Epithelial cell of esophagus (primary cell): ENCODE data around the gene SRSF2.

Experiments
- DNase-seq: peaks from one replicate; pipeline ENCODE4 v3.0.0; 2010; ENCODE audit warnings: low read depth
- H3K4me3 ChIP-seq: 2 replicates; pipeline ENCODE4 v1.5.1; 2011; ENCODE audit warnings: mild to moderate bottlenecking, low read length, control low read depth
- TF ChIP-seq, protein P1 (sequence below): IDR thresholded peaks from 2 replicates; pipeline ENCODE4 v1.5.1; 2011; ENCODE audit warnings: low read depth, mild to moderate bottlenecking, low read length, control low read depth, inconsistent platforms; ENCODE audit not compliant: insufficient read depth; ENCODE audit errors: missing control alignments

The SRSF2 gene

GRCh38 chr17:76686538-76687297, 50.4 kb downstream of the SRSF2 start:
- TF ChIP-seq, protein P1, sequence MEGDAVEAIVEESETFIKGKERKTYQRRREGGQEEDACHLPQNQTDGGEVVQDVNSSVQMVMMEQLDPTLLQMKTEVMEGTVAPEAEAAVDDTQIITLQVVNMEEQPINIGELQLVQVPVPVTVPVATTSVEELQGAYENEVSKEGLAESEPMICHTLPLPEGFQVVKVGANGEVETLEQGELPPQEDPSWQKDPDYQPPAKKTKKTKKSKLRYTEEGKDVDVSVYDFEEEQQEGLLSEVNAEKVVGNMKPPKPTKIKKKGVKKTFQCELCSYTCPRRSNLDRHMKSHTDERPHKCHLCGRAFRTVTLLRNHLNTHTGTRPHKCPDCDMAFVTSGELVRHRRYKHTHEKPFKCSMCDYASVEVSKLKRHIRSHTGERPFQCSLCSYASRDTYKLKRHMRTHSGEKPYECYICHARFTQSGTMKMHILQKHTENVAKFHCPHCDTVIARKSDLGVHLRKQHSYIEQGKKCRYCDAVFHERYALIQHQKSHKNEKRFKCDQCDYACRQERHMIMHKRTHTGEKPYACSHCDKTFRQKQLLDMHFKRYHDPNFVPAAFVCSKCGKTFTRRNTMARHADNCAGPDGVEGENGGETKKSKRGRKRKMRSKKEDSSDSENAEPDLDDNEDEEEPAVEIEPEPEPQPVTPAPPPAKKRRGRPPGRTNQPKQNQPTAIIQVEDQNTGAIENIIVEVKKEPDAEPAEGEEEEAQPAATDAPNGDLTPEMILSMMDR: no peak
- no peak for DNase-seq
- H3K4me3 ChIP-seq: no peak overlapping the region

- DNase-seq: no peak
- TF ChIP-seq, protein P1: no peak
- H3K4me3 ChIP-seq: no peak overlapping the region
These were observed 51.3 kb downstream of the SRSF2 start for GRCh38 chr17:76685846-76686245.

DNA sequence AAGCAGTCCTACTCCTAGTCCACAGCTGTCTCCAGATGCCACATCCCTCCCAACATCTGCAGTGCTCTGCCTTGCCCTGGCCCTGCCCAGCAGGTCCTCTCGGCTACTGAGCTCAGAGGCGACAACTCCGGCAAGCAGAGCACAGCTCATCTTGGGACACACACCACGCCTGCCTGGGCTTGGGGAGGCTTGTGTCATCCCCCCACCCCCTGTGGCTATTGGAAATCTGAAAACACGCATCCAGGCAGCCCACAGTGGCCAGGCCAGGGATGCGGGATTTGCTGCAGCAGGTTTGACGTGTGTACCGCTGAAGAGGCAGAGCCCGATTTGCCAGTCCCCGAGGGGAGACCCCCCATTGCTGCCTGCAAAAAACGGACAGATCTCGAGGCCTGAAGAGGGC, 51.8 kb downstream of the SRSF2 start:
- DNase-seq: no peak
- H3K4me3 ChIP-seq: no peak overlapping the region
- TF ChIP-seq, protein P1: no peak

DNA sequence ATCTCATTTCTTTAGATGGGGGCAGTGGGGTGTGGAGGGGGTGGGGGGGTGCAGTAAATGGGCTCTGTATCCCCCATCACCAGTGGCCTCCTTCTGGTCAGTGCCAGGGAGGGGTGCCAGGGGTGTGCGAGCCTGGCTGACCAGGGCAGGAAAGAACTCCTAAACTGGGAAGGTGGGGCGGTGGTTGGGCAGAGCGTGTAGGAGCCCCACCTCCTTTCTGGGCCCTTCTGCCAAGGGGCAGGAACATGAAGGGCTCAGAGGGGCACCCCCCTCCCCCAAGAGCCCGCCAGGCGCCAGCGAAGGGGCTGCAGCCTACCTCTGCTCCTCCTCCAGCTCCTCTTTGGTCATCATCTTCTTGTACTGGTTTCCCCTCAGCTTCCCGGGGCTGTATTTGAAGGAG, 52.4 kb downstream of the SRSF2 start:
- TF ChIP-seq, protein P1: no peak

More for the DNA sequence above, 52.4 kb downstream of the SRSF2 start:
- DNase-seq: no peak
- H3K4me3 ChIP-seq: no peak overlapping the region
